Subcutaneous adipose tissue (tissue), 4 donors: Measurements from ENCODE around the gene MOB3B. TPM values are rescaled to one million over a fixed set of nuclear protein-coding genes. Genes with fewer than 3 reads are reported as not detected.

ENCODE experiments used
- total RNA-seq, 4 donors: library from RNA; depleted of rRNA; stranded (reverse); fragments of >200 nt; gene quantifications; one replicate each; pipeline ENCODE4 v1.1.0, GENCODE V29; 2016
- TF ChIP-seq, protein P1 (sequence below): fragments of 450-650 bp; IDR thresholded peaks from one replicate; pipeline ENCODE4 v1.5.1; 2016; ENCODE audit warnings: low read depth, mild to moderate bottlenecking, control low read depth, antibody characterized with exemption, moderate library complexity

MOB3B gene
- total RNA-seq, 4 donors from 2014 or later: 11.9 to 13.4 (median 12.6) TPM

DNA sequence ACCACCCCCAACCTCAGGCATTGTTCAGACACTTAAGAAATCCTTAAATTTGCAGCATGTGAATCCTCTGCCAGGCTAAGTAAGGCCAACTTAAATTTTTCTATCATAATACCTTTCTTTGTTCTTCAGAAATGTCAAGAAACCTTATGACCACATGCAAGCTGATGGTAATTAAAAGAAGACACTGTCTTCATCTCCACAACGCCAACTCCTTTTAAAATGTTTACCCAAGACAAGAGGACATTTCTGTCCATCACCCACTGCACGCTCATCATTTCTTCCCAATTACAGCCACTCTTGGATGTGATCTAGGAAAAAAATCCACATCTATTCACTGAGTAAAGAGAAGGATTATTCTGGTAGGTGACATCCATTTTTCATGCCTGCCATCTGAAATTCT, 11.6 kb downstream of the MOB3B start:
- TF ChIP-seq, protein P1, sequence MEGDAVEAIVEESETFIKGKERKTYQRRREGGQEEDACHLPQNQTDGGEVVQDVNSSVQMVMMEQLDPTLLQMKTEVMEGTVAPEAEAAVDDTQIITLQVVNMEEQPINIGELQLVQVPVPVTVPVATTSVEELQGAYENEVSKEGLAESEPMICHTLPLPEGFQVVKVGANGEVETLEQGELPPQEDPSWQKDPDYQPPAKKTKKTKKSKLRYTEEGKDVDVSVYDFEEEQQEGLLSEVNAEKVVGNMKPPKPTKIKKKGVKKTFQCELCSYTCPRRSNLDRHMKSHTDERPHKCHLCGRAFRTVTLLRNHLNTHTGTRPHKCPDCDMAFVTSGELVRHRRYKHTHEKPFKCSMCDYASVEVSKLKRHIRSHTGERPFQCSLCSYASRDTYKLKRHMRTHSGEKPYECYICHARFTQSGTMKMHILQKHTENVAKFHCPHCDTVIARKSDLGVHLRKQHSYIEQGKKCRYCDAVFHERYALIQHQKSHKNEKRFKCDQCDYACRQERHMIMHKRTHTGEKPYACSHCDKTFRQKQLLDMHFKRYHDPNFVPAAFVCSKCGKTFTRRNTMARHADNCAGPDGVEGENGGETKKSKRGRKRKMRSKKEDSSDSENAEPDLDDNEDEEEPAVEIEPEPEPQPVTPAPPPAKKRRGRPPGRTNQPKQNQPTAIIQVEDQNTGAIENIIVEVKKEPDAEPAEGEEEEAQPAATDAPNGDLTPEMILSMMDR: no peak

DNA sequence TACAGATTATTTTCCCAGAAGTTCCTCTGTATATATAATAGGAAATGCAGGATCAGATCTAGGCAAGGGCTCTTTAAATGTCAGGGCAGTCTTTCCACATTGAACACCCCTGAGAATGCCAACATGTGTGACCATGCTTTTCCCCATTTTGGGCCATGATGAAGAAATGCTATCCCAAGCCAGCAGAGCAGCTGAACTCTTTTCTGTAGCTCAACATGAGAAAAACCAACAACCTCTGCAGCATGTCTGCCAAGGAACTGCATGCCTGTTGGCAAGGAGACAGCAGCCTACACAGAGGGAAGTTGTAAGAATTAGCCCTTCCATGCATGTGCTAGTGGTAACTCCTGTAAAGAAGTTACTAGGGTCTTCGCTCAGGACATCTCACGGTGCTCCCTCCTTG, 15.1 kb downstream of the MOB3B start:
- TF ChIP-seq, protein P1: no peak

DNA sequence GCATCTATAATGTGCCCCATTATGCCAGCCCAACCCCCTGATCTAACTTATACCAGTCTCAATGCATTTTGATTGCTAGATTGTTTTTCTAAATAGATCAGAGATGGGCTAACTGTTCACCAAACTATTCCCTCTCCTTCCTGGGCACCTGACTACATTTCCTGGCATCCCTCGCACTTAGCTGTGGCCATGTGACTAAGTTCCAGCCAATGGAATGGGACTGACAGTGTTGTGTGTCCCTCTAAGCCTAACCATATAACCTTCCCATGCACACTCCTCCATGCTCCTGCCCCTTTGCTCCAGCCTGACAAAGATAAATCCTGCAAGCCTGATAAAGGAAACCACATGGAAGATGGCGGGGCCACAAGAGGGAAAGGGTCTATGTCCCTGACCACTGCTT, 17.8 kb downstream of the MOB3B start:
- TF ChIP-seq, protein P1: no peak

DNA sequence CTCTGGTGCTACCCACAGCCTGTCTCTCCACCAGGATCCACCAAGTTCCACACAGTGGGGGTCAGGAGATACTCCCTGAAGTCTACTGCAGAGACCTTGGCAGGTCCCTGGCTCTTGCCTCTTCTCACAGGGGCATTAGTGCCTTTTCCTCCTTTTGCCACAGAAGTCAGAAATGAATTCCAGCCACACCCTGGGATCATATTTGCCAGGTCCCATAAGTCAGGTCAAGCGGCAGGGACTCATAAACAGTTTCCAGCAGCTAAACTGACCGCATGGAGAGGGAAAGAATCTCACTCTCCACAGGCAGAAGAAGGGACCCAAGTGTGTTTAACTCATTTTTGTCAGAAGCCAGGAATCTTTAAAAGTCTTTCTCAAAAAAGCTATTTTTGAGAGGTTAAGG, 18.8 kb downstream of the MOB3B start:
- TF ChIP-seq, protein P1: no peak

DNA sequence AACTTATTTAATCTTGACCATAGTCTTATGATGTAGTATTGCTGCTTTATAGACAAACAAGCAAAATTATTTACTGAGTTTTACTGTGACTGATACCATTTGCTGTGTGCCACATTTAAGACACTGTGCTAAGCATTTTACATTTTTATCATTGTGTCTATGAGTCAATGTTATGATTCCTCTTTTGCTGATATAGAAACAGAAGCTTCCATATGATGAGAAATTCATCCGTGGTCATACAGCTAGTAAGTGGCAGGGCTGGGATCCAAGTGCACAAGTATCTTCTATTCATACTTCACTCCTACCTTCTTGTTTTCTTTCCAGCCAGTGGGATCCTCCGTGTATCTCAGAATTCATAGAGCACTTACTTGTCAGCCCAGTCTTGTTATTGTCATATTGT, 22.6 kb downstream of the MOB3B start:
- TF ChIP-seq, protein P1: no peak

DNA sequence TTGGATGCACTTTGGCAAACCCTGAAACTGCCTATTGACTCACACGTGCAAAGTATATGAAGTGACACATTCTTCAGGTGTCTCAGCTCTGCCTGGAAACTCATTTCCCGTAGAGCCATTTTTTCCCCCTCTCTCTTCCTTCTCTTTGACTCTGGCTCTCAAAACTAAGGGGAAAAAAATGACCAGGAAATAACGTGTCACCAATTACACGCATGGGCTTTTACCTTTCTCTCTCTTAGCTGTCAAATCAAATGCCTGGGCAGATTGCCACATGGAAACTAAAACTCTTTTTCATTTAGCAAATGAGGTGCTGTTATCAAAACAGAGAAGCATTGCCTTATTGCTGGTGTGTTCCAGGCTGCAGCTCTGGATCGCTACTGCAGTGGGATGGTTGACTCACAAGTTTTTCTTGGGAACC, 23.9 kb downstream of the MOB3B start:
- TF ChIP-seq, protein P1: no peak

DNA sequence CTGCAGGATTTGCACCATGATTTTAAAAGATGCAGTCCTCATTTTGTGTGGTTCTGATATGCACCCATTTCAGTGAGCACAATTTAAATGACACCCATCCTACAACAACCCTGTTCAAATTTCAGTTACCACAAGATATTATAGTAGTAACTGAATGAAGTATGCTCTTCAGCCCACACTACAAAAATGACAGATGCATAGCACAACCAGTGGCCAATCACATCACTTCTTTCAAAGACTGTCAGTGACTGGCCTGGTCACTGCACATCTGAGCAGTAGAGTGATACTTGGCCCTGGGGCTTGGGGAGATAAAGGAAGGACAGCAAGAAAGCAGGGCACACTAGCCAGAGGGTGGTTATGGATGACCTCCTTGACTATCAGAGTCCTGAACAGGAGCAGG, 25.4 kb downstream of the MOB3B start:
- TF ChIP-seq, protein P1: no peak
